DMS79 (cell line): Measurements from ENCODE around the gene APOO.

ENCODE experiments used
- DNase-seq: peaks from one replicate; lab custom pipeline; 2025; lab: John Stamatoyannopoulos, UW

The APOO gene

GRCh38 chrX:23784470-23785331 is 123.0 kb downstream of the APOO start:
- no peak for DNase-seq

GRCh38 chrX:23783589-23784469 is 123.9 kb downstream of the APOO start:
- no peak for DNase-seq
